IPS-20b (cell line): ENCODE measurements around the gene ERC1.

Experiments used
- H3K27ac ChIP-seq: one replicate; pipeline ENCODE4 v1.5.1; 2013; ENCODE audit warnings: low read length
- H3K27me3 ChIP-seq: 2 replicates; pipeline ENCODE4 v1.6.1; 2013; ENCODE audit warnings: mild to moderate bottlenecking, low read length, inconsistent platforms; ENCODE audit not compliant: insufficient read depth
- H3K36me3 ChIP-seq: 2 replicates; pipeline ENCODE4 v1.6.1; 2013; ENCODE audit warnings: low read depth, mild to moderate bottlenecking, inconsistent platforms, low read length, moderate library complexity; ENCODE audit not compliant: insufficient read depth
- H3K4me1 ChIP-seq: 2 replicates; pipeline ENCODE4 v1.6.1; 2013; ENCODE audit warnings: mild to moderate bottlenecking, control low read depth, inconsistent platforms, low read length, moderate library complexity; ENCODE audit not compliant: insufficient read depth
- H3K4me3 ChIP-seq: 2 replicates; pipeline ENCODE4 v1.5.1; 2013; ENCODE audit warnings: mild to moderate bottlenecking, low read length, inconsistent platforms
- H3K9ac ChIP-seq: 2 replicates; pipeline ENCODE4 v1.6.1; 2013; ENCODE audit warnings: low read depth, mild to moderate bottlenecking, inconsistent platforms, low read length, moderate library complexity
- H3K9me3 ChIP-seq: 2 replicates; pipeline ENCODE4 v1.6.1; 2013; ENCODE audit warnings: mild to moderate bottlenecking, low read depth, low read length, inconsistent platforms; ENCODE audit not compliant: insufficient read depth

ERC1 gene

GRCh38 chr12:1147821-1148220, 156.8 kb downstream of the ERC1 start:
- Histone ChIP-seq H3K9ac (no peak overlapping the region), H3K4me3 (no peak overlapping the region), H3K27ac (no peak overlapping the region), H3K36me3 (no peaks in the 10 kb centered on the region; the same call in 1 of the 2 replicates), H3K9me3 (no peaks in the 10 kb centered on the region), H3K27me3 (no peaks in the 10 kb centered on the region), H3K4me1 (no peaks in the 10 kb centered on the region)

GRCh38 chr12:1157046-1157445, 166.0 kb downstream of the ERC1 start:
- Histone ChIP-seq H3K27me3 (no peaks in the 10 kb centered on the region), H3K4me1 (no peaks in the 10 kb centered on the region), H3K27ac (no peak overlapping the region), H3K36me3 (no peaks in the 10 kb centered on the region), H3K9me3 (no peaks in the 10 kb centered on the region), H3K9ac (no peak overlapping the region), H3K4me3 (no peak overlapping the region)

DNA sequence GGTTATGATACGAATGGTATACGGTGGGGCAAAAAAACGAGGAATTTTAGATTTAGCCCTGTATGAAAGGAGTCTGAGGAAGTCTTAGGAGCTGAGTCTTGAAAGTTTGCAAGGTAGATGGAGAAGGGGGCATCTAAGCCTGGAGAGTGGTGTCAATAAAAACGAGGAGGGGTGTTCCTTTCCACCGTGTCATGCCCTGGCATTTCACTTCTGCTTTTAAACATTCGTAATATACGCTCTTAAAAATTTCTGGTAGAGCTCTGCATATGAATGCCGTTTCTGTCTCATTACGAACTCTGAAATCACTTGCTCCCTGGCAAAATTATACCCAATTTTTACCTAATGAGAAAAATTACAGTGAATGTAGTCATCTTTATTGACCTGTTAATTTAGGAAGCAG, 170.2 kb downstream of the ERC1 start:
- no peak overlapping the region for H3K27ac ChIP-seq
- no peaks in the 10 kb centered on the region for H3K36me3 ChIP-seq
- H3K9me3 ChIP-seq = no peaks in the 10 kb centered on the region
- no peak overlapping the region for H3K9ac ChIP-seq
- no peaks in the 10 kb centered on the region for H3K4me1 ChIP-seq
- H3K4me3 ChIP-seq = no peak overlapping the region
- H3K27me3 ChIP-seq = no peaks in the 10 kb centered on the region

DNA sequence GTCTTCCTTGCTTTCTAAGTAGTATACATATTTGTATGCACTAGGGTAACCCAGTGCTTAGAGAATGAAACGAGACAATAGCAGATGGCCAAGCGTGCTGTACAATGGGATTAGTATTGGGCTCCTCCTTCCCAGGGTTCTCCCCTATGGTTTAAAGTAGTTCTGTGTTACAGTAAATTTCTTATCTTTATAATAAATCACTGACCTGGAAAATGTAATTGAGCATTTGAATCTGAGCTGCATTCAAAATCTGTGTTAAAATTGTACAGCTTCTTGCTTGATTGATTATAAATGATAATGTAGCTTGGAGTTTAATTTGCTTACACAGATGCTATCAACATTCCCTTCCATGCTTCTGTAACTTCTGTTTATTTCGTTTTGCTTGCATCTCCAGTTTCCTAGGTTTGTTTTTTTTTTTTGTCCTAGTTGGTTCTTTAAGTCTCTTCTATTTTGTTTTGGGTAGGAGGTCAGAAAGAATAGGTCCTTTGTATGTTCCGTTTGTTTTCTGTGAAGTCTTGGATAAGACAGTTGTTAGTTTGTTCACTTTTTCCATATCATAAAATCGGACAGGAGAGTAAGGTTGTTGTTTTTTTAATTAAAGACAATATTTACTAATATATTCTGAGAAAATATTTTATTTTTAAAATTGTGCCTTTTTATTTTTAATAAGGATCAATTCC, 171.2 kb downstream of the ERC1 start:
- H3K9me3 ChIP-seq = no peaks in the 10 kb centered on the region
- no peaks in the 10 kb centered on the region for H3K4me1 ChIP-seq
- H3K9ac ChIP-seq = no peak overlapping the region
- H3K27me3 ChIP-seq = no peaks in the 10 kb centered on the region
- no peak overlapping the region for H3K27ac ChIP-seq
- no peak overlapping the region for H3K4me3 ChIP-seq
- H3K36me3 ChIP-seq = no peaks in the 10 kb centered on the region

- Histone ChIP-seq H3K4me3 (no peak overlapping the region), H3K9ac (no peak overlapping the region)
These were observed 176.8 kb downstream of the ERC1 start for GRCh38 chr12:1167784-1168183.

GRCh38 chr12:1170411-1170810, 179.4 kb downstream of the ERC1 start:
- Histone ChIP-seq H3K27me3 (no peaks in the 10 kb centered on the region), H3K9me3 (no peaks in the 10 kb centered on the region), H3K4me3 (no peak overlapping the region), H3K36me3 (no peaks in the 10 kb centered on the region), H3K4me1 (peaks cover 4% of the 10 kb centered on the region; the same call in 1 of the 2 replicates), H3K27ac (no peak overlapping the region), H3K9ac (no peak overlapping the region)

More at GRCh38 chr12:1167784-1168183, 176.8 kb downstream of the ERC1 start:
- Histone ChIP-seq H3K36me3 (no peaks in the 10 kb centered on the region), H3K27ac (no peak overlapping the region), H3K27me3 (no peaks in the 10 kb centered on the region), H3K4me1 (peaks cover 4% of the 10 kb centered on the region; the same call in 1 of the 2 replicates), H3K9me3 (no peaks in the 10 kb centered on the region)

DNA sequence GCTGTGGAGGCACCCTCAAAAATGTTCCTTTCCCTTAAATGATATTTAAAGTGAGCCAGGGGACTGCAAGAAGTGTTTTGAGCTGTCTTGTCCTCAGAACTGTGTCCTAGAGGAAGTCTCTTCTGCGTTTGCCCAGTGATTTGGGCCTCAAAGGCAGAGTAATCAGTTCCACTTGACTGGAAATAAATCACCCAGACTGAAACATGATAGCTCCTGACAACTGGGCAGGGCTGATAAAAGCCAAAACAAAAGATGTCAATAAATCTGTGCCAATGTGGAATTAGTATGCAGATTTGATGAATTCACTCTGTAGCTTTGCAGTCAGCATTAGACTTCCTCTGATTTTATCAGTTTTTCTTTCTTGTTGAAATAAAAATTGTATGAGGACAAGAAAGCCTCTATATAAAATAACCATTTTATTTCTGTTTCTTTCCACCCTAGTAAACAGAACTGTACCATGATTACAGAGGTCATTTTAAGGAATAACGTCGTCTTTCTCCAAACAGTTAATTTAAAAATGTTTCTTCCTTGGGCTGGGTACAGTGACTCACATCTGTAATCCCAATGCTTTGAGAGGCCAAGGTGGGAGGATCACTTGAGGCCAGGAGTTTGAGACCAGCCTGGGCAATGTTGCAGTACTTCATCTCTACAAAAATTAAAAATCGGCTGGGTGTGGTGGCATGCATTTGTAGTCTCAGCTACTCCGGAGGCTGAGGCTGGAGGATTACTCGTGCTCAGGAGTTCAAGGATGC, 180.8 kb downstream of the ERC1 start:
- no peaks in the 10 kb centered on the region for H3K9me3 ChIP-seq
- H3K36me3 ChIP-seq = no peaks in the 10 kb centered on the region
- no peaks in the 10 kb centered on the region for H3K27me3 ChIP-seq
- H3K27ac ChIP-seq = no peak overlapping the region
- H3K4me3 ChIP-seq = no peak overlapping the region
- H3K9ac ChIP-seq = no peak overlapping the region
- peaks cover 4% of the 10 kb centered on the region; the same call in 1 of the 2 replicates for H3K4me1 ChIP-seq

- Histone ChIP-seq H3K36me3 (no peaks in the 10 kb centered on the region), H3K27me3 (no peaks in the 10 kb centered on the region), H3K9ac (no peak overlapping the region), H3K4me3 (no peak overlapping the region), H3K4me1 (peaks cover 4% of the 10 kb centered on the region; the same call in 1 of the 2 replicates), H3K9me3 (no peaks in the 10 kb centered on the region), H3K27ac (no peak overlapping the region)
These were observed 183.0 kb downstream of the ERC1 start for GRCh38 chr12:1173781-1174617.

DNA sequence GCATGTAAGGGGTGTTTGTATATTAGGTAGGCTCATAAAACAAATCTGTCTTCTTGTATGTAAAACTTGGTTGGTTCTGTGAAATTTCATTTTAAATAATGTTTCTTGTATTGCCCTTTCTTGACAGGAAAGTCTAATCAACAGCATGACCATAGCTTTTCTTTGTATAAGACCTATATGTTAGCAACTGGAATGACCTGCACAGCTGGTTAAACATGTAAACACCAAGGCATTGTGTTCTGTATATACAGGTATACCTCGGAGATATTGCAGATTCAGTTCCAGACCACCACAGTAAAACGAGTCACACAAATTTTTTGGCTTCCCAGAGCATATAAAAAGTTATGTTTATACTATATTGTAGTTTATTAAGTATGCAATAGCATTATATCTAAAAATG, 183.6 kb downstream of the ERC1 start:
- Histone ChIP-seq H3K9ac (no peak overlapping the region), H3K36me3 (no peaks in the 10 kb centered on the region), H3K27ac (no peak overlapping the region), H3K4me1 (peaks cover 4% of the 10 kb centered on the region; the same call in 1 of the 2 replicates), H3K4me3 (no peak overlapping the region), H3K27me3 (no peaks in the 10 kb centered on the region), H3K9me3 (no peaks in the 10 kb centered on the region)

DNA sequence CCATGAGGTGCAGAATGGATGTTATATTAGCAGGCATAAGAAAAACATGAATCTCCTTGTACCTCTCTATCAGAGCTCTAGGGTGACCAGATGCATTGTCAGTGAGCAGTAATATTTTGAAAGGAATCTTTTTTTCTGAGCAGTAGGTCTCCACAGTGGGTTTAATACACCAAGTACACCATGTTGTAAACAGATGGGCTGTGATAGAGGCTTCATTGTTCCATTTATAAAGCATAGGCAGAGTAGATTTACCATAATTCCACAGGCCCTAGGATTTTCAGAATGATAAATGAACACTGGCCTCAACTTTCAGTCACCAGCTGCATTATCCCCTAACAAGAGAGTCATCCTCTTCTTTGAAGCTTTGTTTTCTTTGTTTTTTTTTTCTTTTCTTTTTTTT, 185.2 kb downstream of the ERC1 start:
- H3K4me1 ChIP-seq = peaks cover 4% of the 10 kb centered on the region; the same call in 1 of the 2 replicates
- H3K9ac ChIP-seq = no peak overlapping the region
- no peak overlapping the region for H3K27ac ChIP-seq
- H3K9me3 ChIP-seq = no peaks in the 10 kb centered on the region
- no peaks in the 10 kb centered on the region for H3K36me3 ChIP-seq
- no peaks in the 10 kb centered on the region for H3K27me3 ChIP-seq
- H3K4me3 ChIP-seq = no peak overlapping the region

DNA sequence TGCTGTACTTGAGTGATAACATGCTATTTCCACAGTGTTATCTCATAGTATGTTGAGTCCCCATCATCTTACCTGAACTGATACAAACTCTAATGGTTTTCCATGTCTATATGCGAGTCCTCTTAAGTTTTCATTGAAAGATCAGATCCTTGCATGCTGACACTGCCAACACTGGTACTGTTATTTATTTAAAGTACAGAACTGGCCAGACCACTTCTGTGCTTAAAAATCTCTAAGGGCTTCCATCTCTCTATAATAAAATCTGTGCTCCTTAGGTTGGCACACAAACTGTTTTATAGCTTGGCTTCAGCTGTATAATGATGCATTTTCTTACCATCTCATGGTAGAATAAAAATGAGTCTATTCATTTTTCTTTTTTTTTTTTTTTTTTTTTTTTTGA, 188.1 kb downstream of the ERC1 start:
- Histone ChIP-seq H3K4me3 (no peak overlapping the region), H3K36me3 (peaks cover 5% of the 10 kb centered on the region), H3K27ac (no peak overlapping the region), H3K27me3 (no peaks in the 10 kb centered on the region), H3K9me3 (no peaks in the 10 kb centered on the region), H3K4me1 (no peaks in the 10 kb centered on the region), H3K9ac (no peak overlapping the region)
